Mesangial cell (primary cell): Measurements from ENCODE around the gene ENTPD7. TPM values are rescaled to one million over a fixed set of nuclear protein-coding genes. Genes with fewer than 3 reads are reported as not detected.

Experiments
- total RNA-seq: library from RNA; depleted of rRNA; stranded (reverse); fragments of >200 nt; gene quantifications from 2 replicates; pipeline ENCODE4 v1.2.3, GENCODE V29; 2015

The ENTPD7 gene
- total RNA-seq, result 26.0 and 28.0 TPM in 2 replicates

GRCh38 chr10:99659031-99659867 is at the start of gene ENTPD7:
Gene ENTPD7 (plus strand): TSS chr10:99659509. CDS start chr10:99659957, 448 bp downstream.

GRCh38 chr10:99619851-99620710 is 39.2 kb upstream of the ENTPD7 start, which contains the start of gene SLC25A28:
Gene SLC25A28 (minus strand): TSS chr10:99620439. CDS start chr10:99620335, 104 bp downstream.

GRCh38 chr10:99732033-99732842 is 72.9 kb downstream of the ENTPD7 start, which contains the start of the genes COX15 and CUTC:
Gene COX15 (minus strand): TSS chr10:99732127. CDS start chr10:99732049, 78 bp downstream.
Gene CUTC (plus strand): TSS chr10:99732234. CDS start chr10:99732349, 115 bp downstream.

Other genes starting within 250 kb of the ENTPD7 start
- gene GOT1, start 228.9 kb upstream of the ENTPD7 start, total RNA-seq, result 25.1 and 40.1 TPM in 2 replicates
- gene NKX2-3, start 126.6 kb upstream of the ENTPD7 start, total RNA-seq, result not detected in 2 replicates
- 14.5 and 15.3 TPM in 2 replicates for gene SLC25A28, start 39.1 kb upstream of the ENTPD7 start, total RNA-seq
- 20.9 and 25.2 TPM in 2 replicates for gene COX15, start 72.6 kb downstream of the ENTPD7 start, total RNA-seq
- 9.3 and 11.7 TPM in 2 replicates for gene CUTC, start 72.7 kb downstream of the ENTPD7 start, total RNA-seq
- 0.38 and 0.81 TPM in 2 replicates for gene ABCC2, start 123.1 kb downstream of the ENTPD7 start, total RNA-seq